NCI-H510A (cell line): ENCODE data around the gene SLCO1B1.

Experiments
- DNase-seq: peaks from one replicate; lab custom pipeline; 2025; lab: John Stamatoyannopoulos, UW

The SLCO1B1 gene

DNA sequence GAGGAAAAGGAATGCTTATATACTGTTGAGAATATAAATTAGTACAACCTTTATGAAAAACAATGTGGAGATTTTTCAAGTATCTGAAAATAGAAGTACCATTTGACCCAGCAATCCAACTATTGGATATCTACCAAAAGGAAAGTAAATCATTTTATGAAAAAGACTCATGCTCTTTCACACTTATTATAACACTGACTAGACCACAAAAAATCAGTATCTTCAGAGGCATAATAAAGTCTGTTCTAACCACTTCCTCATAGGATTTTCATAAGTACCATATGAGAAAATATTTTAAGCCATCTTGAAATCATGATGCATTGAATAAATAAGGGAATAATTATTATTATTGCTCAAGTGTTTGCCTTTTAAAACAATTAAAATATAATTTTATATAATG is 90.8 kb downstream of the SLCO1B1 start:
- DNase-seq, result no peak

DNA sequence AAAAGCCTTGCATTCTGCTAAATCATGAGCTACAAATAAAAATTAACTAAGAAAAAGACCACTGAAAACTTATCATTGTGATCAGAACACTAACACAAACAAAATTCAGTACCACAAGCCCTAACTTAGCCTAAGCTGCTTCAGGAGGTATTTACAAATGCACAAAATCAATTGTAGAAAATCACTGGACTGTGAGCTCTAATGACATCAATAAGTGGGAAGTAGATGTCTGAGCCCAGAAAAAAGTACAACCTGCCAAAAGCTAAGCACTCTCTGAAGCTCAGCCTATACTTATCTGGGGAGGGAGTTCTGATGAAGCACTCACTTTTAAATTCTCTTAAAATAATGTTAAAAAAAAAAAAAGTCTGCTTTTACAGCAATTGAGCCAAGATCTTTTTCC is 92.9 kb downstream of the SLCO1B1 start:
- no peak for DNase-seq

DNA sequence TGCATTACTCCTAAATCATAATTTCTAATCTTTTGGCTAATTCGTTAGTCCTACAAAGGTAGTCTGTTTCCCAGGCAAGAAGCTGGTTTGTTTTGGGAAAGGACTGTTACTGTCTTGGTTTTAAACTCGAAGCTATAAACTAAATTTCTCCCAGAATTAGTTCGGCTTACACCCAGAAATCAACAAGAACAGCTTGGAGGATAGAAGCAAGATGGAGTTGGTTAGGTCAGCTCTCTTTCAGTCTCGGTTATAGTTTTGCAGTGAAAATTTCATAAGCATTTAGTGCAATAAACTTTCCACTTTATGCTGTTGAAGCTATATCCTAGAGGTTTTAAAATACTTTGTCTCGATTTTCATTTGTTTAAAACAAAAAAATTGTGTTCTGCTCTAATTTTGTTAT is 103.4 kb downstream of the SLCO1B1 start:
- DNase-seq, result no peak

DNA sequence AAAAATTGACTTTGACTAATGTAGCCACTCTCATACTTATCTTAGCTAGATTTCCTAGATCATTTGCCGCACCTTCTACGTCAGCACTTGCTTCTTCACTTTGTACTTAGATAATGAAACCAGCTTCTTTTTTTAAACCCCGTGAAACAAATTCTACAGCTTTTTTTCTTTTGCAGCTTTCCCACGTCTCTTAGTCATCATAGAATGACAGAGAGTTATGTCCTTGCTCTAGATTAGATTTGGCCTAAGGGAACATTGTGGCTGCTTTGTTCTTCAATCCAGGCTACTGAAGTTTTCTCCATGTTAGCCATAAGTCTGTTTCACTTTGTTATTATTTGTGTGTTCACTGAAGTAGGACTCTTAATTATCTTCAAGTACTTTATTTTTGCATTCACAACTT is 108.9 kb downstream of the SLCO1B1 start:
- no peak for DNase-seq

DNA sequence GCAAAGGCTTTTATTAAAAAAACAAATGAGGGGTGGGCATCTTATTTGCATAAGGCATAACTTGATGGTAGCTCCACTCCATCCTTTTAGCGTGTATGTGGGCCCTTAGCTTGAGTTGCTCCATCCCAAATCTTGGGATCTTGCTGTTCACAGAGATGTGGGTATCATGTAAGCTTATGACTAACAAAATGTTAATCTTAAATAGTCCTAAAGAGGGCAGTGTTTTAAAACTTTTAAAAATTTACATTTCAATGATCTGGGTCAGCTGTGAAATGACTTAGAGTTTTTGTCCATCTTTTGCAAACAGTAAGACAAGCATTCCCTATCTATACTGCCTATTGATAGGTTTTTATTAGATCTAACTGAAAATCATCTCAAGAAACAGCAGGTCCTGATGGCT is 117.7 kb downstream of the SLCO1B1 start:
- no peak for DNase-seq

DNA sequence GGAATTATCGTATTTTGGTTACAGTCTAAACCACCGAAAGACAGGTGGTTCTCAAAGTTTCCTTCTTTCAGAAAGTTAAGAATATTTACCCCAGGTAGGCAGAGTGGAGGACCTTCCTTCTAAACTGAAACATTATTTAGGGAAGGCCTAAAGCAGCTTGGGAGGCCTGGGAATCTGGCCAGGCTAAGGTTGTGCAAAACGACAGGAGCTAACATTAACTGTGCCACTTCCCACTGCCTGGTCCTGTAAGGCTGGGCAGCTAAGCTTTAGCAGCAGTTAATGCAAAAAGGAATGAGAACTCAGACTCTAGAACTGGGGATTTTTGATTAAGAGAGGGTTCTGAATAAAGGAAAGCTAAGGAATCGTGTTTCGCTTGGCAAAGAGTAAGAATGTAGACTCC is 121.1 kb downstream of the SLCO1B1 start:
- DNase-seq, result no peak

DNA sequence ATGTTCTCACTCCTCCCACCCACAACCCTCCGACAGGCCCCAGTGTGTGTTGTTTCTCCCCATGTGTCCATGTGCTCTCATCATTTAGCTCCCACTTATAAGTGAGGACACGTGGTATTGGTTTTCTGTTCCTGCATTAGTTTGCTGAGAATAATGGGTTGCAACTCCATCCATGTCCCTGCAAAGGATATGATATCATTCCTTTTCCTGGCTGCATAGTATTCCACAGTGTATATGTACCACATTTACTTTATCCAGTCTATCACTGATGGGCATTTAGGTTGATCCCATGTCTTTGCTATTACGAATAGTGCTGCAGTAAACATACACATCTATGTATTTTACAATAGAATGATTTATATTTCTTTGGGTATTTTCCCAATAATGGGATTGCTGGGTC is 126.2 kb downstream of the SLCO1B1 start:
- no peak for DNase-seq

DNA sequence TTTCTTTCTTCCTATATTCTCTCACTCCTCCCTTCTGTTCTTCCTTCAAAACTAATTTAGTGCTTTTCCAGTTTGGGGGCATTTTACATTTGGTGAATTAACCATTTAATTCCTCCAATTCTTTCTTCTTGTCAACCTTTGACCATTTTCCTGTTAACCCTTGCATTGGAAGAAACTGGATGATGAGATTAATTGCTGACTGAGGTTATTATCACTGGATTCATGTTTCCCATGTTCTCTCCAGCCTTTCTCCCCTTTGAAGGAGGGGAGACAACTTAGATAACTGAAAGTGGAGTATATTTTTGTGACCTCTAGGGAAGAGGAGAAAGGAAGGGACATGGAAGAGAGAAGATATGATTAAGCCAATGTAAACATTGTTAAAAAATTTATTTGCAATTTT is 133.2 kb downstream of the SLCO1B1 start:
- DNase-seq, result no peak

DNA sequence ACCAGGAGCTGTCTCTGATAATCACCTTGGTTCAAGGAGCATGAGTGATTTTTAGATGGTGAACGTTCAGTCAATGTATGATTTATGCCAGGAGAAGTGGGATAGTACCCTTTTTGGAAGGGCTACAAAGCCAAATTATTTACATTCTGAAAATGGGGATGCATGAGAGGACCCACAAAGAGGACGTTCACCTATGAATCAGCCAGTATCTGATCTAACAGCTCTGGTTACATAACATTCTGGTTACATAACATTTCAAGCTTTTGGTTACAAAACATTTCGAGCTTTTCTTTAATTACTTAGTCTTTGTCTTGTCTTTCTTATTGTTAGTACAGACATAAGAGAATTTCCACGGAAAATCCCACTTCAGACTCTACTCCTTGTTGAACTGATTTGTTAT is 134.9 kb downstream of the SLCO1B1 start:
- DNase-seq, result no peak

DNA sequence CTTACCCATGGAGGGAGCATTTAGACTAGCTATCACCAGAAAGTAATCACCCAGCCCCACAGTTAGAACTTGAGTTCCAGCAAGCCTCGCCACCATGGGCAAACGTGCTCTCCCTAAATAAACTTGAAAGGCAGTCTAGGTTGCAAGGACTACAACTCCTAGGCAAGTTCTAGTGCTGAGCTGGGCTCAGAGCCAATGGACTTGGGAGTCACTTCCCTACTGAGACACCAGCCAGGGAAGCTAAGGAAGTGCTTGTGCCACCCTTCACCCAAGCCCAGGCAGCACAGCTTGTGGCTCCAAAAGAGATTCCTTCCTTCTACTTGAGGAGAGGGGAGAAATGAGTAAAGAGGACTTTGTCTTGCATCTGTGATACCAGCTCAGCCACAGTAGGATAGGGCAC is 145.8 kb downstream of the SLCO1B1 start:
- no peak for DNase-seq
